GM04503 (cell line): ENCODE measurements around the gene ATRN.

ENCODE experiments used
- DNase-seq: peaks from one replicate; pipeline ENCODE4 v3.0.0-alpha.2; 2012; ENCODE audit warnings: low read depth

ATRN gene

GRCh38 chr20:3628502-3629314, 157.9 kb downstream of the ATRN start:
- DNase-seq: no peak

- DNase-seq: no peak
Measured at GRCh38 chr20:3629893-3630292, 159.1 kb downstream of the ATRN start.

DNA sequence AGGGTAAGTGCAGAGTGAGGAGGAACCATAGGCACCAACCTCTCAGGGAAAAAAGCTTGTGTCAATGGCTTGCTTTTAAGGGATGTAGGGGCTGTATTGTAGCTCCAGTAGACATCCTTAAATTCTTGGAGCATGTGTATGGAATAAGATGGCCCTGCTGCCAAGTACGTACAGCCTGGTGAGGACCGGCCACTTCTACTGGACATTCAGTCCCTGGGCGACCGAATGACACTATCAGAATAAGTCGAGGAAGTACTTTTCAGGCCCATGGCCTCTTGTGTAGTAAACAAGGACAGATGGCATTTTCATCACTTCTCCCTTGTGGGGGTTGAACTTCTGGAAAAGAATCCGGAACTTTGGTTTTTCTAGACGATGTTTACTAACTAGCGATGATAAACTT, 159.6 kb downstream of the ATRN start:
- no peak for DNase-seq

GRCh38 chr20:3631534-3631933, 160.7 kb downstream of the ATRN start:
- no peak for DNase-seq

- DNase-seq: no peak
Measured at GRCh38 chr20:3632311-3633004, 161.6 kb downstream of the ATRN start.

DNA sequence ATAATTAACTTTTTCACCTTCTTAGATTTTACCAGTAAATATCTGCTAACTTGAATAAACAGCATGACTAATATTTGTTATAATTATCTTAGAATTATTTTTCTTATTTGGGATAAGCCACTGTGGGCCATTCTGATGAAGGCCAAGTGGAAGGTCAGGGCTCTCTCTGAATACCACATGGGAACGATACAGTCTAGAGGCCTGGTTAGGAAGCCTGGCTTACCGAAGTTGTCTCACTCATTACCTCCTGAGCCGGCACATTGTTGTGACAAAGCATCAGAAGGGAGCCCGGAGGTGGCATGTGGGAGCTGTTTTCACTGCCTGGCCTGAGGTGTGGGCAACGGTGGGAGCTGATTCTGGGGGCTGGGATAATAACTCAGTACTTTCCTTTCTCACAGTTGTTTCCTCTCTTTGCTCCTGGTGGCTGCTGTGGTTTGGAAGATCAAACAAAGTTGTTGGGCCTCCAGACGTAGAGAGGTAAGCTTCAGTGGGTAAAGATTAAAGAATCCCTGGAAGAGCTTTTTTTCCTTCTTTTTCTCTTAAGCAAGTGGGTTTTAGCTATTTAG, 163.2 kb downstream of the ATRN start:
- no peak for DNase-seq

DNA sequence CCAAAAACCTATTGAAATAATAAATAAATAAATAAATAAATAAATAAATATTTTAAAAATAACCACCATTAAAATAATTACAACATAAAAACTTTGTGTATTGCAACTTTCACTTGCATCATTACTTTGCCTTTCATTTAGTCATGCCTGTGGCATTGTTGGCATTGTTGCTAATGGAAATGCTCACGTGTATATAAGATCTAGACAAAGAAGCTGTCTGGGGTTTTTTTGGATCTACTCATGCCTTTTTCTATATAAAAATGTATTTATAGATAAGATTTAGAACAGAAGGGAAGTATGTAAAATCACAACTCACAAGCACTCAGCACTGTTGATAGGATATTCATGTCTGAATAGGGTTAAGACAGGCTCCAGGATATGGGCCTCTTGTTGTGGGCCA, 164.5 kb downstream of the ATRN start:
- DNase-seq: no peak

- DNase-seq: no peak
Measured at GRCh38 chr20:3640259-3640658, 169.4 kb downstream of the ATRN start.

DNA sequence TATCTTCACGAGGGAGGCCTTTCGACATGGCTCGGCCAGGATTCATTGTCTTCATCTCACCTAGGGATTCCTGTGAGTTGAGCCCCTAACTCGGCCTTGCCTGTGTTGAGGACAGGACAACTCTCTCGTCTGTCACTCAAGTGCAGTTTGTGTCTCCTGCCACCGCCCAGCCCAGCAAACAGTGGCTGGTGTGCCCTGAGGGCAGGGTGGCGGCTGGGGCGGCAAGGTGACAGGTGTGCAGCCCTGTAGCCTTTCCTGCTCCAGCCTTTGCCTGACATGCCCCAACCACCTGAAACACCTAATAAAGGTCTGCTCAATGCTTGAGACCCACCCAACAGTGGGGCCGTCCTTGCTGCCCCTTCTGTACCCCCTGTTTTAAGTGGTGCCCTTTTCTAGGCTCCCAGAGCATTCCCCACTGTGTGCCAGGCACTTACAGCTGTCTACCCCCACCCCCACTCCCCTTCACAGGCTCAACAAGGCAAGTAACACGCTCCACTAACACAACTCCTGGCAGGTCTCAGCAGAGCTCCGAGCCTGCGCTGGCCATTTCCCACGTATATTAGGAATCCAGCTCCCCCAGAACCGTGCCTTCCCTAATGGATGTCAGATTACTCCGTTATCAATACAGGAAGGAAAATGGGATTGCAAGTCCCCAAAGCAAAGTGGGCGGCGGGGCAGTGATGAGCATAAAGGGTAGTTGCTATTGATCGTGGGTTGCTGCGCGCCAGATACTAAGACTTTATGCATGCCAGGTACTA, 174.7 kb downstream of the ATRN start:
- DNase-seq: no peak

- no peak for DNase-seq
Measured at GRCh38 chr20:3646067-3646440, 175.2 kb downstream of the ATRN start.

DNA sequence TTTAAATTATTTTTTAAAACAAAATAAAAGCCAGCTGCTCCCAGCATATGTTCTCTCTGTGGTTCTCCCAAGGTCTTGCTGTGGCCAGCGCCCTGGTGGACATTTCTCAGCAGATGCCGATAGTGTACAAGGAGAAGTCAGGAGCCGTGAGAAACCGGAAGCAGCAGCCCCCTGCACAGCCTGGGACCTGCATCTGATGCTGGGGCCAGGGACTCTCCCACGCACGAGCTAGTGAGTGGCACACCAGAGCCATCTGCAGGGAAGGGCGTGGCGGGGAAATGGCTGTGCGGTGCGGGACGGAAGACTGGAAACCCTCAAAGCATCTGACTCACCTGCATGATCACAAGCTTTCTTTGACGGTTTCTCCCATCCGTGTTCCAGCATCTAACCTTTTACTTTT, 175.8 kb downstream of the ATRN start:
- no peak for DNase-seq

GRCh38 chr20:3647473-3647872, 176.7 kb downstream of the ATRN start:
- DNase-seq: no peak

DNA sequence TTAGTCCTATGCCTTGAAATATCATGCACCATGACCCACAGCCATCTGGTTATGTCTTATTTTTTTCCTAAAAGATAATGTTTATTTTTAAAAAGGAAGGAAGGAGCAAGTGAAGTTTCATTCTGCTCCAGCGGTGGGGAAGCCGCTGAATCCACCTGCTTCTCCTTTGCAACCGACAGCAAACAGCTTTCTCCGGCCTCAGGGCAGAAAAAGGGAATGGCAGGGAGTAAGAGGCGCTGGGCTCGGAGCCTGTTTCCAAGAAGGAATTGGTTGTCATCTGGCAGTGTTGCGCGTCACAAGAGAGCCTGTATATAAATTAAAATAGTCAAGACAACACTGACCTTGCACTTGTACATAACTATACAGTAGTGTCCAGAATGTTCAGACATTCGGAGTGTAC, 178.1 kb downstream of the ATRN start:
- DNase-seq: no peak

DNA sequence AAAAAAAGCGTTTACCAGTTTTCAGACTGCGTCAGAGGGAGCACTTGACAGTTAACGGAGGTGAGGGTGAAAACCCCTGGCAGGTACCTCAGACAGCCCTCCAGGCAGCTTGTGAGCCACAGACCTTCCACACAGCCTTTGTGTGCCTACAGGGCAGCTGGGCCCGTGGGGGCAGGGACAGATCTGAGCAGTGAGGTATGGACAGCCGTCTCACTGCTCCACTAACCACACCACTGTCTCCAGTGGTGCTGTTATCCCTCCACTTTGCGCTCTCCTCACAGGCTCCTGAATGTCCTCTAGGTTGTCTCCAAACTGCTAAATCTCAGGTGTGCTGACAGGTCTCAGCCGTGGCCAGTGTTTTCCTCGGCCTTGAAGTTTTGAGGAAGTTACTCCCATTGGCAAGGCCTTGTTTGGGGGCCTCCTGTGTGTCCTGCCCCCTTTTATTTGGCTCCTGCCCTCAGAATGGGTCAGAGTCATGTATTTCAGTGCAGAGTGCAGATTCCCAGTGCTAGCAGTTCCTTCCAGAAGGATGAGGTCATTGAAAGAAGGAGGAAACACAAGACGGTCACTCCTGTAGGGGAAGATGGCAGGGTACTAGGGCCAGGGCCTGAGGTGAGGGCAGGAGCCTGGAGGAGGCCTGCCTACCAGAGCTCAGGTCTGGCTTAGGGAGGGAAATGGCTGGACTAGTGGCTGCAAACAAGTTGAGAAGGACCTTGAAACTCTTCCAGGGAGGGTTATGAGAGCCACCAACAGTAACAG, 180.6 kb downstream of the ATRN start:
- DNase-seq: no peak

- DNase-seq: no peak
Measured at GRCh38 chr20:3652221-3652620, 181.4 kb downstream of the ATRN start.

DNA sequence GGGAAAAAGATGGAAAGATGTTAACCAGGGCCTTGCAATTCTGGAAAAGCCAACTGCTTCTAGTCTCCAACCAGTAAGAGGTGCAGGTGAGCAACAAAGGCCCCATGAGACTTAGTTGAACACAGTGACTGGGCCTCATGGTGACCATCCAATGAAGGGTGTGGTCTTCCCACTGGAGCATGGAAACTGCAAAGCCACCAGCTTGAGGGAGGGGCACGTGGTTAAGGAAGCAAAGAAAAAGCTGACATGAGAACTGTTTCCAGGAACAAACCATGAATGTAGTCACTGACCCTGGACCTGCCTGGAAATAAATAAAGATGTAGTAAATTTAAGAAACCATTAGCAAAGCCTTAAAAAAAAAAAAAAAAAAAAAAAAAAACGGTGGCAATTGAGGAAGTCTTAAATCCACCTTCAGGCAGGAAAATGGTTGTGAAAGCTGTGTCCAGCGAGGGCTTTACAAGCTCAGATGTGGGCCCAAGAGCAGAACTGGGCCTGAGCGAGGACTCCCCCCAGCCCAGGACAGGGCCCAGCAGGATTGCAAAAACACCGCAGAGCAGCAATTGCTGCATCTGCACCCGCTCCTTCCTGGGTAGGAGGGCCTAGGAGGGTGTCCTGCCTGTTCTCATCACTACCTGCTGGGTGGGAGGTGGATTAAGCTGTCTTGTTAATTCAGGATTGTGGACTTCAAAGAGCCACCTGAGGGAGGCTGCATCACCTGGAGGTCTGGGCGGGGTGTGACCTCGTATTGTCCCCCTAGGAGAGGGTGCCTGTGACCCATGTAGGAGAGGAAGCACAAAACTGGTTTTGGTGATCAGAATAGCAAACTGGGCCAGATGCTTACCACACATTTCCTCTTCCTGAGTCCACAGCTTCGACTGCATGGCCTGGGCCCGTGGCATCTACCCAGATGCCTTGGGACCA, 182.1 kb downstream of the ATRN start:
- no peak for DNase-seq

- DNase-seq: no peak
Measured at GRCh38 chr20:3653921-3654320, 183.1 kb downstream of the ATRN start.

DNA sequence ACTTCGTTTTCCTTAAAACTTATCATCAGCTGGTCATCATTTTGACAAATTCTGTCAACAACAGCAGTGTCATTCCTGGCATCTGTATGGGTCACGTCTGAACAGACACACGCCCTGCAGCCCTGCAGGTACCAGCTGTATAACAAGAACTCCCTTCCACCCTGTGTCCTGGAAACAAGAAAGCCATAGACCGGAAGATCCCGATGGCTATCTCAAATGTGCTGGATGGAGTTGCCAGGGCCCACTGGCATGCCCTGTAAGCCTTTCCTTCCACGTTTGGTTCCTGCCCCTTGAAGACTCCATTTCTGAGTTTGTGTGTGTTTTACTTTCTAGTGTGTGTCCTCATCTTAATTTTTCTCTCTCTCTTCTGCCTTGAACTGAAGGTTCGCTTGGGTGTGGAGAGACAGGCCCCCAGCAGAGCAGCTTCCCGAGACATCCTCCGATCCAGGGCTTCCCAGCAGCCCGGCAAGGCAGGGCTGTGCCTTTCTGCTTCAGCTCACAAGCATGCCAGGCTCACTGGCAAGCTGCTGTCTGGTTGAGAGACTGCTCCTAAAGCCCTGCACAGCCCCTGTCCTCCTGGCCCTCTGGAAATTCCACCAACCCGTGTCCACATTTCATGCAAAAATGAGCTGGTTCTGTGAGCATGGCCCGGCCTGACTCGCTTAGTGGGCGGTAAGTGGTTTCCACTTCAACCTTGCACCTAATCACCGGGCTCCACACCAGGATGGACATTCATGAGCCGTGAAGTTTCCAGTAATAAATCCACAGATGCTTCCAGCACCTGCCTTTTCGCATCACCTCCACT, 183.7 kb downstream of the ATRN start:
- DNase-seq: no peak

DNA sequence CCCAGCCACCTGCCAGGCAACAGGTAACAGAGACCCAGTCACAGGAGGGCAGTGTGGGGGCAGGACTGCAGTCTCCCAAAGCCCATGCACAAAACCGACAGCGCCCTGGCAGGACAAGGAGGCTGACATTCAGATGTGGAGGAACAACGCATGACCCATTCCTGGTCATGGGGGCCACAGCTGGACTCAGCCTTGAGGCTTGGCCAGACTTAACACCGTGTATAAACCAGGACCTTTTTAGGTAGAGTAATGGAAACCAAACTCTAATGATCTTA, 184.2 kb downstream of the ATRN start:
- DNase-seq: no peak

- DNase-seq: no peak
Measured at GRCh38 chr20:3658019-3658715, 187.3 kb downstream of the ATRN start.
